T-cell (primary cell): ENCODE results near the gene WDR76. TPM values are rescaled to one million over a fixed set of nuclear protein-coding genes. Genes with fewer than 3 reads are reported as not detected.
A peak's percentile ranks its signal among the peaks of the same experiment; 100 is the strongest.
"Not testable (repeated sequence)": the region's sequence is repeated elsewhere in the genome, so short reads cannot be mapped to it uniquely, and the experiment has no call there.

ENCODE experiments used
- ATAC-seq, 4 experiments: fragments of 200-7000 bp in 3 of 4; fragments of 150-1000 bp in 1 of 4; cut with Tn5 transposase; replicated peaks in 1 of 4; 1 replicate in 3 of 4; 2 replicates in 1 of 4; pipeline ENCODE4 v1.10.0; 2021; ENCODE audit warnings: moderate library complexity in 3 of 4, mild to moderate bottlenecking in 2 of 4, moderate number of reproducible peaks in 1 of 4
- CTCF ChIA-PET, 2 donors: fragments of 300-600 bp; sonication (Branson Sonifier 250); formaldehyde crosslinking; loops; one replicate each; lab custom pipeline; 2022; ENCODE audit warnings: antibody characterized with exemption in 2 of 2; lab: Charles Lee
- POLR2A ChIA-PET, 2 donors: fragments of 300-600 bp; sonication (Branson Sonifier 250); formaldehyde crosslinking; loops; one replicate each; lab custom pipeline; 2022; ENCODE audit warnings: antibody characterized with exemption in 2 of 2; lab: Charles Lee
- DNase-seq, 35 experiments: peaks; one replicate each; pipeline versions ENCODE4 v3.0.0 to v3.0.0-alpha.2; 2013 to 2023
- H3K27ac ChIP-seq: one replicate; pipeline ENCODE4 v1.5.1; 2013; ENCODE audit warnings: low read length
- H3K27me3 ChIP-seq, 2 experiments: replicated peaks in 1 of 2; 1 replicate in 1 of 2; 2 replicates in 1 of 2; pipeline versions ENCODE4 v1.6.1 to v1.7.0; 2013; ENCODE audit warnings: low read length in 1 of 2, mixed read lengths in 1 of 2; ENCODE audit not compliant: control insufficient read depth in 2 of 2, insufficient read depth in 2 of 2; ENCODE audit errors: extremely low read depth in 1 of 2
- H3K36me3 ChIP-seq, 2 donors: 1 replicate in 1 of 2; 2 replicates in 1 of 2; pipeline versions ENCODE4 v1.6.1 to v1.7.0; 2013; ENCODE audit warnings: low read length in 1 of 2; ENCODE audit not compliant: control insufficient read depth in 2 of 2, insufficient read depth in 1 of 2; ENCODE audit errors: extremely low read depth in 1 of 2
- H3K4me1 ChIP-seq, 2 experiments: 1 replicate in 1 of 2; 2 replicates in 1 of 2; pipeline versions ENCODE4 v1.6.1 to v1.7.0; 2013; ENCODE audit warnings: low read length in 2 of 2, mixed read lengths in 1 of 2; ENCODE audit not compliant: insufficient read depth in 2 of 2, control insufficient read depth in 1 of 2; ENCODE audit errors: extremely low read depth in 1 of 2
- H3K4me3 ChIP-seq, 2 donors: 1 replicate in 1 of 2; 2 replicates in 1 of 2; pipeline versions ENCODE4 v1.5.1 to v1.7.0; 2013; ENCODE audit warnings: mild to moderate bottlenecking in 2 of 2, low read length in 1 of 2, moderate library complexity in 1 of 2; ENCODE audit not compliant: control insufficient read depth in 1 of 2; ENCODE audit errors: extremely low read depth in 1 of 2
- H3K9me3 ChIP-seq: 2 replicates; pipeline ENCODE4 v1.7.0; 2013
- H3K27ac Mint-ChIP-seq, 2 donors: one replicate each; pipeline ENCODE4 v1.8.0; 2020 to 2021; ENCODE audit warnings: mild to moderate bottlenecking in 2 of 2, mixed read lengths in 2 of 2
- H3K27me3 Mint-ChIP-seq, 2 donors: one replicate each; pipeline ENCODE4 v1.8.0; 2021 to 2022; ENCODE audit warnings: mixed read lengths in 2 of 2
- H3K36me3 Mint-ChIP-seq: one replicate; pipeline ENCODE4 v1.8.0; 2021; ENCODE audit warnings: mixed read lengths
- H3K4me1 Mint-ChIP-seq, 3 donors: one replicate each; pipeline ENCODE4 v1.8.0; 2020 to 2022; ENCODE audit warnings: mixed read lengths in 3 of 3, mild to moderate bottlenecking in 1 of 3
- H3K4me3 Mint-ChIP-seq, 3 donors: one replicate each; pipeline ENCODE4 v1.8.0; 2020 to 2022; ENCODE audit warnings: mild to moderate bottlenecking in 3 of 3, mixed read lengths in 3 of 3, moderate library complexity in 3 of 3
- H3K9me3 Mint-ChIP-seq, 3 donors: one replicate each; pipeline ENCODE4 v1.8.0; 2020 to 2022; ENCODE audit warnings: mixed read lengths in 3 of 3
- WGBS: methylation state at CpG from one replicate; pipeline ENCODE4 v1.1.5; 2013; ENCODE audit warnings: missing lambda C conversion rate; ENCODE audit not compliant: insufficient coverage; 5-methylcytosine and 5-hydroxymethylcytosine counted together
- total RNA-seq, 35 experiments: library from RNA in 6 of 35; stranded (reverse) in 6 of 35; fragments of 120-200 nt in 1 of 35; gene quantifications; one replicate each; pipeline versions ENCODE4 v1.2.1 to v1.2.4 and lab custom pipeline; 2013 to 2026

The WDR76 gene
- total RNA-seq, 5 donors from 2014 or later (not counting 1 experiment from before 2014, with no cell fraction given), result 10.5 to 12.4 (median 11.6) TPM

DNA sequence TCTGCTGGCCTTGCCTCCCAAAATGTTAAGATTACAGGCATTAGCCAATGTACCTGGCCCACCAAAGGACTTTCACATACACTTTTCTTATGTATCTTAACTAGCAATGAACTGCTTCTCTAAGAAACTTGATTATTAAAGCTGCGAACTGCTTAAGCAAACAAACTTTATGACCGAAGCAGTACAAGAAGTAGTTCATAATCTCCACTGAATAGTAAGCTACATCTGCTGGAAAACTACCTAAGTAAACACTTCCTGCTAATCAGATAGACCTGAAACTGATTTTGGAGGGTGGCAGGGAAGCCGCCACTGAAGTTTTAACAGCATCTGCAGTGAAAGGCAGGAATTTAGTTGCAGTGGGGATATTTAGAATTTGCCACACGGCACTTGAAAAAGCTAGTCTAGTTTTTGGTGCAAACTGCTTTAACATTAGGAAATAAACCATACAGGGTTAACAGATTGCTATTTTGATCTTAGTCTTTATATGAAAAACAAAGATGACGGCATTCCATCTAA lies 18.3 kb upstream of the WDR76 start:
- Mint-ChIP-seq H3K4me1 (peaks cover 3 to 4% (median 3%) of the 10 kb centered on the region in 3 donors), H3K9me3 (no peaks in the 10 kb centered on the region), H3K27ac (no peak overlapping the region), H3K36me3 (peaks cover 54% of the 10 kb centered on the region), H3K4me3 (no peak overlapping the region), H3K27me3 (no peaks in the 10 kb centered on the region)
- ChIA-PET CTCF (interaction anchor here in 1 of 2 donors (1.0 kb wide), 1 partner anchor 16 kb away, joined by 3 read pairs; the partner anchor contains the start of gene MFAP1), POLR2A (interaction anchor here in 1 of 2 donors (1.1 kb wide), 1 partner anchor 20 kb away, joined by 4 read pairs; no protein-coding TSS in a partner anchor)
- ATAC-seq (no peak), DNase-seq (no peak)
- 92% methylated on average over 2 of the region's 5 CpGs for WGBS
- Histone ChIP-seq H3K27me3 (no peaks in the 10 kb centered on the region), H3K4me1 (no peaks in the 10 kb centered on the region), H3K9me3 (no peaks in the 10 kb centered on the region), H3K4me3 (no peak overlapping the region), H3K27ac (no peak overlapping the region), H3K36me3 (peaks cover 12 to 90% of the 10 kb centered on the region in 2 donors)

DNA sequence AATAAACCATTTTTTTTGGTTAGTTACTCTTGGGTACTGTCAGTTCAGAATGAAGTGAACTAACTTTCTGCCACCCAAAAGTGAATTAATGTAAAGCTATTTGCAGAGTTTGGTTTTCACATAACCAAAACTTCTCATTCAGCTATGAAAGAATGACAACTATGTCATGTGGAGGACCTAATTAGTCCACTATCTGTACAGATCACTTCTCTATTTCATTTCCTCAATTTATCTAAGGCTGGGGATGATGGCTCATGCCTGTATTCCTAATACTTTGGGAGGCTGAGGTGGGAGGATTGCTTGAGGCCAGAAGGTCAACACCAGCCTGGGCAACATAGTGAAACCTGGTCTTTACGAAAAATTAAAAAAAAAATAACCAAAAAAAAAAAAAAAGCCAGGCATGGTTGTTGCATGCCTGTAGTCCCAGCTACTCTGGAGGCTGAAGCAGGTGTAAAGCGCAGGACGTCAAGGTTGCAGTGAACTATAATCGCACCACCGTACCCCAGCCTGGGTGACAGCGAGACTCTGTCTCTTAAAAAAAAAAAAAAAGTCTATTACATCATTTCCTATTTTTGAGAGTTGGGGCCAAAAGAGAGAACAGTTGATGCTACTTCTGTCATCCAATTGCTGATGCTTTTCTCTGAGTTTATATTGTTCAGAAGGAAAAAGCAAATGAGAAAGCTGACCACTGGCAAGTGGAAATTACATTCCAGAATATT lies 17.7 kb upstream of the WDR76 start:
- CTCF ChIA-PET, result interaction anchor here in 1 of 2 donors (1.0 kb wide), 1 partner anchor 15 kb away, joined by 3 read pairs; the partner anchor contains the start of gene MFAP1
- Mint-ChIP-seq H3K27me3 (no peaks in the 10 kb centered on the region), H3K9me3 (no peaks in the 10 kb centered on the region), H3K4me3 (no peak overlapping the region), H3K27ac (no peak overlapping the region), H3K4me1 (peaks cover 2 to 4% (median 3%) of the 10 kb centered on the region in 3 donors), H3K36me3 (peaks cover 53% of the 10 kb centered on the region)
- H3K9me3 ChIP-seq, result no peaks in the 10 kb centered on the region
- WGBS, result no CpG with 5 or more reads among the region's 6 CpGs
- no peaks in the 10 kb centered on the region for H3K4me1 ChIP-seq
- no peak for DNase-seq
- no peak overlapping the region for H3K27ac ChIP-seq
- H3K4me3 ChIP-seq, result no peak overlapping the region
- POLR2A ChIA-PET, result interaction anchor here in 1 of 2 donors (0.7 to 1.1 kb wide), 2 partner anchors 19 kb away, joined by 4 to 6 read pairs; no protein-coding TSS in a partner anchor
- no peaks in the 10 kb centered on the region for H3K27me3 ChIP-seq
- no peak for ATAC-seq
- peaks cover 16 to 93% of the 10 kb centered on the region in 2 donors for H3K36me3 ChIP-seq

DNA sequence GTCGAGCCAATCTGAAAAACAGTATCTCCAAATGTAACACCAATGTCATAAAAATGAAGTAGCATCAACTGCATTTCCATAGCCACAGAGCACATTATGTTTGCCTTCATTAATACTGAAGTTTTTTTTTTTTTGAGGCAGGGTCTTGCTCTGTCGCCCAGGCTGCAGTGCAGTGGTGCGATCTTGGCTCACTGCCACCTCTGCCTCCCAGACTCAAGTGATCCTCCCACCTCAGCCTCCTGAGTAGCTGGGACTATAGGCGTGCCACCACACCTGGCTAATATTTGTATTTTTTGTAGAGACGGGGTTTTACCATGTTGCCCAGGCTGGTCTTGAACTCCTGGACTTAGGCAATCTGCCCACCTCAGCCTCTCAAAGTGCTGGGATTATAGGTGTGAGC lies 11.7 kb upstream of the WDR76 start:
- 100% methylated on average over 1 of the region's 5 CpGs for WGBS
- H3K27me3 Mint-ChIP-seq, POLR2A ChIA-PET, H3K4me3 Mint-ChIP-seq, H3K27ac Mint-ChIP-seq, H3K4me3 ChIP-seq, H3K9me3 Mint-ChIP-seq, DNase-seq, H3K27me3 ChIP-seq, H3K4me1 ChIP-seq, H3K9me3 ChIP-seq, H3K27ac ChIP-seq, ATAC-seq: not testable (repeated sequence)
- H3K36me3 ChIP-seq, result peaks cover 21 to 68% of the 10 kb centered on the region in 2 donors
- CTCF ChIA-PET, result interaction anchor here in 1 of 2 donors (0.6 kb wide), 1 partner anchor 704 kb away, joined by 6 read pairs; no protein-coding TSS in a partner anchor
- Mint-ChIP-seq H3K4me1 (peaks cover 8 to 19% (median 12%) of the 10 kb centered on the region in 3 donors), H3K36me3 (peaks cover 27% of the 10 kb centered on the region)

DNA sequence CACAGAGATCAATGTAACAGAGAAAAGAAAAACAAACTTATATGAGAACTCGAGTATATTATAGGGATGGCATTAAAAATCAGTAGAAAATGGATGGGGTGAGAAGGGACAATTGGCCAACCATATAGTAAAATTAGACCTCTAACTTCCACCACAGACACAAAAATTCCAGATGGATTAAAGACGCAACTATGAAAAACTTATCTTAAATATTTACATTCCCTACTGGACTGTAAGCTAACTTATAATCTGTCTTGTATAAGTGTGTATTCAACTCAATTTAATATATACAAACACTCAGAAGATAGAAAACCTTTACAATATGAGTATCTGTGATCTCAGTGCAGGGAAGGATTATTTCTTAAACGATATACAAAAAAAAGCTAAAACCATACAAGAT lies 5.3 kb upstream of the WDR76 start:
- H3K27ac Mint-ChIP-seq, result peak overlapping the region; percentile 7 to 41
- peaks cover 20 to 48% of the 10 kb centered on the region in 2 experiments for H3K4me1 ChIP-seq
- no peaks in the 10 kb centered on the region for H3K27me3 ChIP-seq
- H3K27me3 Mint-ChIP-seq, result no peaks in the 10 kb centered on the region
- no peaks in the 10 kb centered on the region for H3K9me3 Mint-ChIP-seq
- no CpG with 5 or more reads among the region's 3 CpGs for WGBS
- peaks cover 40 to 63% (median 52%) of the 10 kb centered on the region in 3 donors for H3K4me1 Mint-ChIP-seq
- no peaks in the 10 kb centered on the region for H3K9me3 ChIP-seq
- no peak overlapping the region for H3K4me3 ChIP-seq
- DNase-seq (no peak), ATAC-seq (no peak)
- peaks cover 9% of the 10 kb centered on the region for H3K36me3 Mint-ChIP-seq
- no peak overlapping the region for H3K27ac ChIP-seq
- ChIA-PET CTCF (no interaction called here), POLR2A (interaction anchor here (0.6 to 2.8 kb wide), 7 partner anchors 21 to 485 kb away, joined by 4 to 10 read pairs (median 7); partner anchors contain the start of genes HYPK (in 2 of the 2), SERF2 (in 1 of the 2) and SERINC4 (in 1 of the 2))
- peaks cover 7 to 9% of the 10 kb centered on the region in 2 donors for H3K36me3 ChIP-seq
- peak overlapping the region; percentile 18 to 99 (median 37) for H3K4me3 Mint-ChIP-seq

DNA sequence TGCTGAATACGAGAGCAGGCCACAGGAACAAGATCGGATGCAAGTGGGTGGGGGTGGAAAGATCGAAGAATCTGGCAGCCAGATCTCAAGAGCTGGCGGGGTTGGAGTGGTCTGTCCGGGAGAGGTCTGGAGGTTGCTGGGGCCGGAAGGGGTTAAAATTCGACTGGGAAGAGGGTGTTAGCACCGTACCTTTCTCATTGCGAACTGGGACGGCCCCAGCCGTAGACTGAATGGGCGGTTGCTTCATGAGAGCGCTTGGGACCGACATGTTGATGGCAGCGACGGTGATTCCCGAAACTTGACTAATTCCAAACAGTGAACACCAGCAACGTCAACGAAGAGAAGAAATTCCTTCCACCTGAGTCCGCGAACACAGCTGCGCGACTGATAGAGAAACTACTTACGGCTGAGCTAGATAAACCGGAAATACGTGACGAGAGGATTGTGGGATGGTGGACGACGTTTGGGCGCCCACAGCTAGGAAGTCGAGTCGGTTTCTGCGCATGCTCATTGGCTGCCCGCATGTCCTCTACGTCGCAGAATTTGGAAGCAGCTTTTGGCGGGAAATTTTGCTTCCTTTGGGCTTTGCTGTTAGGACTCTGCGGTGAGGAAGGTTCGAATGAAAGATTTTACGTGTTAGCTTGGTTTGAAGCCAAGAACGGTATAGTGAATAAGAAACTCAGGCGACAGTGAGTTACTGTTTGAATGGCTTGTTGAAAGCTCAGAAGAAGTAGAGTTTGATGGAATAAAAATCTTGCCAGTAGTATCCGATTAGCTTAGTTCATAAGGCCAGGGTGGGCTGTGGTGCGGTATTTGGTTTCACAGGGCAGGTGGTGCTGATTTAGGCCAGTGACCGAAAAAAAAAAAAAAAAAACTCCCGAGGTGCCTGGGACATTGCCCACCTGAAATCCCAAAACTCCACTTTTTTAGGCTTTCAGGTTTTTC lies 2.2 kb upstream of the WDR76 start, which contains the start of gene MFAP1:
MFAP1 (minus strand) TSS at position 389 of the 945 bp plus-strand sequence; CDS start at position 268, 121 bp downstream.
- Histone ChIP-seq H3K9me3 (no peaks in the 10 kb centered on the region), H3K27me3 (no peaks in the 10 kb centered on the region), H3K36me3 (no peaks in the 10 kb centered on the region), H3K4me1 (peaks cover 32 to 58% of the 10 kb centered on the region in 2 experiments), H3K27ac (peak within 1 kb of the TSS; percentile 92), H3K4me3 (peak within 1 kb of the TSS; percentile 96 to 99)
- POLR2A ChIA-PET, result interaction anchor here (0.5 to 1.6 kb wide), 18 partner anchors 8 to 738 kb away, joined by 3 to 19 read pairs (median 4); partner anchors contain the start of genes HYPK (in 2 of the 2), ELL3 (in 1 of the 2), GOLM2 (in 1 of the 2) and PDIA3 (in 1 of the 2)
- Mint-ChIP-seq H3K27ac (peak within 1 kb of the TSS; percentile 97 to 98), H3K36me3 (peaks cover 3% of the 10 kb centered on the region), H3K4me3 (peak within 1 kb of the TSS; percentile 98 to 99 (median 98)), H3K27me3 (no peaks in the 10 kb centered on the region), H3K9me3 (no peaks in the 10 kb centered on the region), H3K4me1 (peaks cover 54 to 76% (median 64%) of the 10 kb centered on the region in 3 donors)
- WGBS, result 4% methylated on average over 32 of the region's 46 CpGs
- ATAC-seq (peak; percentile 89 to 93 (median 90)), DNase-seq (peak; percentile 74 to 98 (median 89))
- CTCF ChIA-PET, result interaction anchor here in 1 of 2 donors (0.6 to 1.8 kb wide), 6 partner anchors 16 to 1083 kb away, joined by 3 to 6 read pairs (median 4); partner anchors contain the start of genes ELL3, HYPK and SERINC4
